ENCODE data around the gene MRGPRX4.
"Not testable (repeated sequence)": the region's sequence is repeated elsewhere in the genome, so short reads cannot be mapped to it uniquely, and the experiment has no call there.

The MRGPRX4 gene

GRCh38 chr11:18172666-18173065 lies at the start of gene MRGPRX4:
Gene MRGPRX4 (plus strand): TSS chr11:18172837. CDS start chr11:18173257, 420 bp downstream.
- H3K4me3 ChIP-seq (ENCODE audit: low read depth, low read length) = no peak within 1 kb of the TSS
- no peak within 1 kb of the TSS for H3K9ac ChIP-seq (ENCODE audit: low read depth, low read length)
- H3K27me3 ChIP-seq (ENCODE audit: control insufficient read depth, insufficient read depth, low read length) = no peaks in the 10 kb centered on the region
- H3K27ac ChIP-seq (ENCODE audit: low read depth, low read length) = no peak within 1 kb of the TSS
- H3K4me1 ChIP-seq (ENCODE audit: control insufficient read depth, insufficient read depth, low read length) = no peaks in the 10 kb centered on the region
- H3K9me3 ChIP-seq (ENCODE audit: control insufficient read depth, insufficient read depth, low read length) = no peaks in the 10 kb centered on the region
- H3K36me3 ChIP-seq (ENCODE audit: control insufficient read depth, insufficient read depth, low read length) = no peaks in the 10 kb centered on the region

DNA sequence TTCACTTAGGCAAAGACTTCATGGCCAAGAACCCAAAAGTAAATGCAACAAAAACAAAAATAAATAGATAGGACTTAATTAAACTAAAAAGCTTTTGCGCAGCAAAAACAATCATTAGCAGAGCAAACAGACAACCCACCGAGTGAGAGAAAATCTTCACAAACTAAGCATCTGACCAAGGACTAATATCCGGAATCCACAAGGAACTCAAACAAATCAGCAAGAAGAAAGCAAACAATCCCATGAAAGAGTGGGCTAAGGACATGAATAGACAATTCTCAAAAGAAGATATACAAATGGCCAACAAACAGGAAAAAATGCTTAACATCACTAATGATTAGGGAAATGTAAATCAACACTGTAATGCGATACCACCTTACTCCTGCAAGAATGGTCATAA lies 41.5 kb upstream of the MRGPRX4 start:
- H3K36me3 ChIP-seq (ENCODE audit: control insufficient read depth, insufficient read depth, low read length); H3K9me3 ChIP-seq (ENCODE audit: control insufficient read depth, insufficient read depth, low read length); H3K27me3 ChIP-seq (ENCODE audit: control insufficient read depth, insufficient read depth, low read length); H3K27ac ChIP-seq (ENCODE audit: low read depth, low read length); H3K4me1 ChIP-seq (ENCODE audit: control insufficient read depth, insufficient read depth, low read length); H3K4me3 ChIP-seq (ENCODE audit: low read depth, low read length); H3K9ac ChIP-seq (ENCODE audit: low read depth, low read length): not testable (repeated sequence)

DNA sequence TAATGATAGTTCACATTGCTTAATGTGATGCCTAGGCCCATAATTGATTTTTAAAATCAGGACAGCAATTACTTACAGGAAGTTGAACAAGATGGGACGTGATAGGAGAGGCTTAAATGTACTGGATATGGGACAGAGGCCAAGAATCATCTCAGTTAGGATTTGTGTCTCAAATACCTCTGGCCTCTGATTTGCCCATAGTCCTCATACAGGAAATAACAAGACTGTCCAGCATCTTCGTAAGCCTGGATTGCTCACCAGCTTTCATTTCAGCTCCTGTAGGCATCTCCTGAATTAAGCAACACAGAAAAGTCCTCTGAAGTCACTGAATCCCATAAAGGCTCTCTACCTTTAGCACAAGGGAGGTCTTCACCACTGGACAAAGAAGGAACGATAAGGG lies 40.3 kb upstream of the MRGPRX4 start, which contains the start of gene MRGPRX3:
Gene MRGPRX3, plus strand, starts transcription at position 231 of the 400 bp plus-strand sequence. CDS start 4,632 bp downstream, outside the sequence.
- peaks cover 3% of the 10 kb centered on the region; the same call in 1 of the 2 replicates for H3K9me3 ChIP-seq (ENCODE audit: control insufficient read depth, insufficient read depth, low read length)
- H3K4me1 ChIP-seq (ENCODE audit: control insufficient read depth, insufficient read depth, low read length) = peaks cover 6% of the 10 kb centered on the region; the same call in 1 of the 2 replicates
- H3K9ac ChIP-seq (ENCODE audit: low read depth, low read length) = no peak within 1 kb of the TSS
- H3K27me3 ChIP-seq (ENCODE audit: control insufficient read depth, insufficient read depth, low read length) = no peaks in the 10 kb centered on the region
- H3K36me3 ChIP-seq (ENCODE audit: control insufficient read depth, insufficient read depth, low read length) = no peaks in the 10 kb centered on the region
- H3K27ac ChIP-seq (ENCODE audit: low read depth, low read length) = no peak within 1 kb of the TSS
- no peak within 1 kb of the TSS for H3K4me3 ChIP-seq (ENCODE audit: low read depth, low read length)

DNA sequence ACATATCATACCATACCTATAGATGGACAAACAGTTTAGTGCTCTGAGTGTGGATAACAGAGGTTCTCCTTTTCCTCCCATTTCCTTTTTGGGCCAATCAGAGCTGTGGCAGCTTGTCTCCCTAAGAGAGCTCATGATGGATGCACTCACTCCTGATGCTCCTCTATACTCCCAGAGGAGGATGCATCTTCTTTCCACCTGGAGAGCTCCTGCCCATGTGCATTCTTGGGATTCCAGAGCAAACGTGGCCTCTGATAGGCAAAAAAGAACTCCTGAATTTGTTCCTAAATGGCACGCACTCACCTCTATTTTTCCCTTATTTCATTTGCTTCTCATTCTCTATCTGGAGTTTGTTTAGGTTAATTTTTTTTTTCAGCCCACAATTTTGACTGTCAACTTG lies 37.3 kb upstream of the MRGPRX4 start:
- no peak overlapping the region for H3K9ac ChIP-seq (ENCODE audit: low read depth, low read length)

DNA sequence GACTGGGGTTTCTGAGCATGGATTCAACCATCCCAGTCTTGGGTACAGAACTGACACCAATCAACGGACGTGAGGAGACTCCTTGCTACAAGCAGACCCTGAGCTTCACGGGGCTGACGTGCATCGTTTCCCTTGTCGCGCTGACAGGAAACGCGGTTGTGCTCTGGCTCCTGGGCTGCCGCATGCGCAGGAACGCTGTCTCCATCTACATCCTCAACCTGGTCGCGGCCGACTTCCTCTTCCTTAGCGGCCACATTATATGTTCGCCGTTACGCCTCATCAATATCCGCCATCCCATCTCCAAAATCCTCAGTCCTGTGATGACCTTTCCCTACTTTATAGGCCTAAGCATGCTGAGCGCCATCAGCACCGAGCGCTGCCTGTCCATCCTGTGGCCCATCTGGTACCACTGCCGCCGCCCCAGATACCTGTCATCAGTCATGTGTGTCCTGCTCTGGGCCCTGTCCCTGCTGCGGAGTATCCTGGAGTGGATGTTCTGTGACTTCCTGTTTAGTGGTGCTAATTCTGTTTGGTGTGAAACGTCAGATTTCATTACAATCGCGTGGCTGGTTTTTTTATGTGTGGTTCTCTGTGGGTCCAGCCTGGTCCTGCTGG lies 35.3 kb upstream of the MRGPRX4 start:
- Histone ChIP-seq H3K27ac (ENCODE audit: low read depth, low read length) (no peak overlapping the region), H3K9ac (ENCODE audit: low read depth, low read length) (no peak overlapping the region)

More for the DNA sequence above, 37.3 kb upstream of the MRGPRX4 start:
- Histone ChIP-seq H3K36me3 (ENCODE audit: control insufficient read depth, insufficient read depth, low read length) (no peaks in the 10 kb centered on the region), H3K4me1 (ENCODE audit: control insufficient read depth, insufficient read depth, low read length) (peaks cover 6% of the 10 kb centered on the region; the same call in 1 of the 2 replicates), H3K9me3 (ENCODE audit: control insufficient read depth, insufficient read depth, low read length) (no peaks in the 10 kb centered on the region), H3K27ac (ENCODE audit: low read depth, low read length) (no peak overlapping the region), H3K27me3 (ENCODE audit: control insufficient read depth, insufficient read depth, low read length) (no peaks in the 10 kb centered on the region), H3K4me3 (ENCODE audit: low read depth, low read length) (no peak overlapping the region)

GRCh38 chr11:18140145-18140544 lies 32.5 kb upstream of the MRGPRX4 start:
- Histone ChIP-seq H3K9me3 (ENCODE audit: control insufficient read depth, insufficient read depth, low read length) (no peaks in the 10 kb centered on the region), H3K36me3 (ENCODE audit: control insufficient read depth, insufficient read depth, low read length) (no peaks in the 10 kb centered on the region), H3K4me3 (ENCODE audit: low read depth, low read length) (no peak overlapping the region), H3K9ac (ENCODE audit: low read depth, low read length) (no peak overlapping the region), H3K27ac (ENCODE audit: low read depth, low read length) (no peak overlapping the region), H3K27me3 (ENCODE audit: control insufficient read depth, insufficient read depth, low read length) (no peaks in the 10 kb centered on the region), H3K4me1 (ENCODE audit: control insufficient read depth, insufficient read depth, low read length) (peaks cover 6% of the 10 kb centered on the region; the same call in 1 of the 2 replicates)

More for the DNA sequence above, 35.3 kb upstream of the MRGPRX4 start:
- Histone ChIP-seq H3K9me3 (ENCODE audit: control insufficient read depth, insufficient read depth, low read length) (no peaks in the 10 kb centered on the region), H3K36me3 (ENCODE audit: control insufficient read depth, insufficient read depth, low read length) (no peaks in the 10 kb centered on the region), H3K4me1 (ENCODE audit: control insufficient read depth, insufficient read depth, low read length) (peaks cover 6% of the 10 kb centered on the region; the same call in 1 of the 2 replicates), H3K4me3 (ENCODE audit: low read depth, low read length) (no peak overlapping the region), H3K27me3 (ENCODE audit: control insufficient read depth, insufficient read depth, low read length) (no peaks in the 10 kb centered on the region)

DNA sequence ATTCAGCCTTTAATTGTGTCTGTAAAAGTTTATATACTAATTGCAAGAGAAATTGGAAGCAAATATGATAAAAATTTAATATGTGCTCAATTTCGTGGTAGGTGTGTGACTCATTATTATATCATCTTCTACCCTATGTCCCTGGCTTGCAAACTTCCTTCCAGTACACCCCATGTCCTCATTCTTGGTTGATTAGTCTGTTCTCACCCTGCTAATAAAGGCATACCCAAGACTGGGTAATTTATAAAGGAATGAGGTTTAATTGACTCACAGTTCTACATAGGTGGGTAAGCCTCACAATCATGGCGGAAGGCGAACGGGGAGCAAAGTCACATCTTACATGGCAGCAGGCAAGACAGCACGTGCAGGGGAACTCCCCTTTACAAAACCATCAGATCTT lies 28.4 kb upstream of the MRGPRX4 start:
- no peaks in the 10 kb centered on the region for H3K27me3 ChIP-seq (ENCODE audit: control insufficient read depth, insufficient read depth, low read length)
- H3K27ac ChIP-seq (ENCODE audit: low read depth, low read length) = no peak overlapping the region
- no peaks in the 10 kb centered on the region for H3K4me1 ChIP-seq (ENCODE audit: control insufficient read depth, insufficient read depth, low read length)
- H3K4me3 ChIP-seq (ENCODE audit: low read depth, low read length) = no peak overlapping the region
- no peaks in the 10 kb centered on the region for H3K9me3 ChIP-seq (ENCODE audit: control insufficient read depth, insufficient read depth, low read length)
- H3K9ac ChIP-seq (ENCODE audit: low read depth, low read length) = no peak overlapping the region
- no peaks in the 10 kb centered on the region for H3K36me3 ChIP-seq (ENCODE audit: control insufficient read depth, insufficient read depth, low read length)

- Histone ChIP-seq H3K4me3 (ENCODE audit: low read depth, low read length) (no peak overlapping the region), H3K27me3 (ENCODE audit: control insufficient read depth, insufficient read depth, low read length) (no peaks in the 10 kb centered on the region), H3K27ac (ENCODE audit: low read depth, low read length) (no peak overlapping the region), H3K36me3 (ENCODE audit: control insufficient read depth, insufficient read depth, low read length) (no peaks in the 10 kb centered on the region), H3K9ac (ENCODE audit: low read depth, low read length) (no peak overlapping the region), H3K4me1 (ENCODE audit: control insufficient read depth, insufficient read depth, low read length) (no peaks in the 10 kb centered on the region), H3K9me3 (ENCODE audit: control insufficient read depth, insufficient read depth, low read length) (no peaks in the 10 kb centered on the region)
Observed at GRCh38 chr11:18145025-18145424, 27.6 kb upstream of the MRGPRX4 start.

GRCh38 chr11:18145837-18146236 lies 26.8 kb upstream of the MRGPRX4 start:
- Histone ChIP-seq H3K4me1 (ENCODE audit: control insufficient read depth, insufficient read depth, low read length) (no peaks in the 10 kb centered on the region), H3K36me3 (ENCODE audit: control insufficient read depth, insufficient read depth, low read length) (no peaks in the 10 kb centered on the region), H3K27me3 (ENCODE audit: control insufficient read depth, insufficient read depth, low read length) (no peaks in the 10 kb centered on the region; the same call in 1 of the 2 replicates), H3K27ac (ENCODE audit: low read depth, low read length) (no peak overlapping the region), H3K9ac (ENCODE audit: low read depth, low read length) (no peak overlapping the region), H3K4me3 (ENCODE audit: low read depth, low read length) (no peak overlapping the region), H3K9me3 (ENCODE audit: control insufficient read depth, insufficient read depth, low read length) (no peaks in the 10 kb centered on the region)

DNA sequence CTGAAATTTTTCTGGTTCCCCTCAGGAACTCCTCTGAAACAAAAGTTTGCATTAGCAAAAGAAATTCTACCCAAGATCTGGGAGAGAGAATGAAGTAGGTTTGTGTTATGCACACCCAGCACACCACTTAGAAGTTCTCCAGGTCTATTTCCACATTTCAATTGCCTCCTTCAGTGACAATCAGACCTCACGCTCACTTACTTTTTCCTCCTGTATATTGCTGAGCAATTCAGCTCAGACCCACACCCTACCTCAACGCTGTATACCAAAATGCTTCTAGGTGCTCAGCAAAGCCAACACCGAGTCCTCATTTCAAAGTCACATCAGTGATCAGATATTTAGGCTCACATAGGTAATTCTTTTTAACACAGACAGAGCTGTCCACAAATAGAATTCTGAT lies 21.1 kb upstream of the MRGPRX4 start:
- 0 out of 2 replicates have a peak, but pooled peaks cover 9% of the 10 kb centered on the region for H3K4me1 ChIP-seq (ENCODE audit: control insufficient read depth, insufficient read depth, low read length)
- no peak overlapping the region for H3K27ac ChIP-seq (ENCODE audit: low read depth, low read length)
- no peaks in the 10 kb centered on the region for H3K36me3 ChIP-seq (ENCODE audit: control insufficient read depth, insufficient read depth, low read length)
- H3K27me3 ChIP-seq (ENCODE audit: control insufficient read depth, insufficient read depth, low read length) = no peaks in the 10 kb centered on the region; the same call in 1 of the 2 replicates
- H3K9me3 ChIP-seq (ENCODE audit: control insufficient read depth, insufficient read depth, low read length) = no peaks in the 10 kb centered on the region
- H3K4me3 ChIP-seq (ENCODE audit: low read depth, low read length) = no peak overlapping the region
- no peak overlapping the region for H3K9ac ChIP-seq (ENCODE audit: low read depth, low read length)

DNA sequence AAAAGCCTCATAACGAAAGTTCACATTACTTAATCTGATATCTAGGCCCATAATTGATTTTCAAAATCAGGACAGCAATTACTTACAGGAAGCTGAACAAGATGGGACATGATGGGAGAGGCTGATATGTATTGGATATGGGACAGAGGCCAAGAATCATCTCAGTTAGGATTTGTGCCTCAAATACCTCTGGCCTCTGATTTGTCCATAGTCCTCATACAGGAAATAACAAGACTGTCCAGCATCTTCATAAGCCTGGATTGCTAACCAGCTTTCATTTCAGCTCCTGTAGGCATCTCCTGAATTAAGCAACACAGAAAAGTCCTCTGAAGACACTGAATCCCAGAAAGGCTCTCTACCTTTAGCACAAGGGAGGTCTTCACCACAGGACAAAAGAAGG lies 4.3 kb upstream of the MRGPRX4 start:
- Histone ChIP-seq H3K27ac (ENCODE audit: low read depth, low read length) (no peak overlapping the region), H3K27me3 (ENCODE audit: control insufficient read depth, insufficient read depth, low read length) (no peaks in the 10 kb centered on the region), H3K9me3 (ENCODE audit: control insufficient read depth, insufficient read depth, low read length) (no peaks in the 10 kb centered on the region), H3K4me1 (ENCODE audit: control insufficient read depth, insufficient read depth, low read length) (no peaks in the 10 kb centered on the region), H3K4me3 (ENCODE audit: low read depth, low read length) (no peak overlapping the region), H3K36me3 (ENCODE audit: control insufficient read depth, insufficient read depth, low read length) (no peaks in the 10 kb centered on the region), H3K9ac (ENCODE audit: low read depth, low read length) (no peak overlapping the region)
